Measurements from ENCODE around the gene HYCC1. TPM values are rescaled to one million over a fixed set of nuclear protein-coding genes. Genes with fewer than 3 reads are reported as not detected.
A peak's percentile ranks its signal among the peaks of the same experiment; 100 is the strongest.
"Not testable (repeated sequence)": the region's sequence is repeated elsewhere in the genome, so short reads cannot be mapped to it uniquely, and the experiment has no call there.

HYCC1 gene
- total RNA-seq (2014; rRNA removed; shearing (Covaris generic)): 120 and 150 TPM in 2 replicates

DNA sequence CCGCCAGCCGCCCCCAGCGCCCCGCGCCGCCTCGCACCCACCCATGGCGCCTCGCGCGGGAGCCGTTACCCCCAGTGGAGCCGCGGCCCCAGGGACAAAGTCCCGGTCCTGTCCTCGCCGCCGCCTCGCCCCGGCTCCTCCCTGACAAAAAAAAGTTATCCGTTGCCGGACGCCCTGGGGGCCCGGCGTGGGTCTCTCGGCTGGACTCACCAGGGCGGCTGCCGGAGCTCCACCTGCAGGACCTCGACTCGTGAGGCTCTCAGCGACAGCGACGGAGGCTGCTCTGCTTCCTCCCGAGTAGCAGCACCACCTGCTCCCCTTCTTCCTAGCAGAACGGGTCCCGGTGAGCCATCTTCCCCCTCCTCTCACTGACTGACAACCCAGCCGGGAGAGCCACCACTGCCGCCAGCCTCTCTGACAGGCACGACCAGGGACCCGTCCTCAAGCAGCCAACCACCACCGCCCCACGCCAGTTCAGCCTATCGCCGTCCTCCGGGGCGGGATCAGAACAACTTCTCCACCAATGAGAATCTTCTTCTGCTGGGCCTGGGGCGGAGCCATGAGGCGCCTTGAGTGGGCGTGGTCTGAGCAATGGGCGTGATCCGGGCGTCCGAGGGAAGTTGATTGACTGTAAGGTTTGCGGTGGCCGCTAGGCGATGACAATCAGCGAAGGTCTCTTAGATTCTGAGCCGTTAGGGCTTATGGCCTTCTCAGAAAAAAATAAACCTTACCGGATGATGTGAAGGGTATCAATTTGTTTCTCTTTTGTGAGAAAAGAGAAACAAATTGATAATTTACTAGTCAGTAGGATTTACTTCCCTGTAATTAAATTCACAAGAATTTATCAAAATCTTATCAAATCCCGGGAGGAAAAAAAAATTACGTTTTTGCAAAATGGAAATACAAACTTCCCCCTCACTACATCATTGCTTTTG is at the start of gene HYCC1:
HYCC1 (minus strand) TSS at position 416 of the 935 bp plus-strand sequence. CDS start 23,019 bp downstream, outside the sequence.
- peak; percentile 99 for DNase-seq (ENCODE audit: low read depth)

DNA sequence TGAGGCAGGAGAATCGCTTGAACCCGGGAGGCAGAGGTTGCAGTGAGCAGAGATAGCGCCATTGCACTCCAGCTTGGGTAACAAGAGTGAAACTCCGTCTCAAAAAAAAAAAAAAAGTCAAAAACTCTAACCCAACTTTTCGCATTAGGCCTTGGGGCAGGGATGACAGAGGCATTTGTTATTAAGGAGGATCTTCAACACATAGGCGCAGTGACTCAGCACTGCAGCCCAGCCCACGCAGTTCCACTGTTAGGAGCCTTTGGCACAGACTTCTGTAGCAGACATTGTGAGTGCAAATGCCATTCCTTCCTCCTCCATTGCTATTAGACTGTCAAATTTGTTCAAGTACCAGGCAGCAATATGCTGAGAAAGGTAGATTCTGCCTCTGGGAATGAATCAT is 48.5 kb upstream of the HYCC1 start:
- DNase-seq (ENCODE audit: low read depth): peak; percentile 96

DNA sequence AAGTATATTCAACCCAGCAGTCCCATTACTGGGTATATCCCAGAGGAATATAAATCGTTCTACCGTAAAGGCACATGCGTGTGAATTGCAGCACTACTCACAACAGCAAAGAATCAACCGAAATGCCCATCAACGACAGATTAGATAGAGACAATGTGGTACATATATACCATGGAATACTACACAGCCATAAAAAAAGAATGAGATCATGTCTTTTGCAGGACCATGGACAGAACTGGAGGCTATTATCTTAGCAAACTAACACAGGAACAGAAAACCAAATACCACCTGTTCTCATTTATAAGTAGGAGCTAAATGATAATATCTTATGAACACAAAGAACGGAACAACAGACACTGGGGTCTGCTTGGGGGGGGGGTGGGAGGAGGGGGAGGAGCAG is 47.4 kb upstream of the HYCC1 start:
- no peak for DNase-seq (ENCODE audit: low read depth)

DNA sequence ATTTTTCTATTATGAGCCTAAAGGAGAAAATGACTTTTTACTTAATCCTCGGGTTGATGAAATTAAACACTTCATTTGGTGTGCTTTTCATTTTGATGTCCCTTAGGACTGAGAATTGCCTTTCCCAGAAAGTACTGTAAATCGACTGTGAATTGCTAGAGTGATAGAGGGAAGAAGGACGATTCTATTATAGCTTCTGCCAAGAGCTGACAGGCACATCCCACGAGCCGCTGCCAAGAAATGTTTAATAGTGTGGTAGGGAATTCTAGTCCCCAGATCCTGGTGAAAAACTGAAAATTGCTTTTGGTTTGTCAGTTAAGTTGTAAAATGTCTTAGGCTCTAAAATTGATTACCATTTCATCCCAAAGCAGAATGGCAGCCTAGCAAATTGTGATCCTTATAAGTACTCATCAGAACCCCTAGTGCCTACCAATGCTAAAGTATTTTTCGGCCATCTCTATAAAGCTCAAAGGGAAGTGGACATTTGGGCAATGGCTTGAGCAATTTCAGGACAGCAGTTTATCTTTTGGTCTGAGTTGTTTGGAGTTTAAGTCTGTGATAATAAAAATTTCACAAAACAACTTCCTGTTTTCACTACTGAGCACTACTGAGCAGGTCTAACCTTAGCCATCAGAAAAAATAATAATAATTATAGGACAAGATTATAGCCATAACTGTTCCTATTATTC is 44.6 kb upstream of the HYCC1 start:
- peak; percentile 24 for DNase-seq (ENCODE audit: low read depth)

DNA sequence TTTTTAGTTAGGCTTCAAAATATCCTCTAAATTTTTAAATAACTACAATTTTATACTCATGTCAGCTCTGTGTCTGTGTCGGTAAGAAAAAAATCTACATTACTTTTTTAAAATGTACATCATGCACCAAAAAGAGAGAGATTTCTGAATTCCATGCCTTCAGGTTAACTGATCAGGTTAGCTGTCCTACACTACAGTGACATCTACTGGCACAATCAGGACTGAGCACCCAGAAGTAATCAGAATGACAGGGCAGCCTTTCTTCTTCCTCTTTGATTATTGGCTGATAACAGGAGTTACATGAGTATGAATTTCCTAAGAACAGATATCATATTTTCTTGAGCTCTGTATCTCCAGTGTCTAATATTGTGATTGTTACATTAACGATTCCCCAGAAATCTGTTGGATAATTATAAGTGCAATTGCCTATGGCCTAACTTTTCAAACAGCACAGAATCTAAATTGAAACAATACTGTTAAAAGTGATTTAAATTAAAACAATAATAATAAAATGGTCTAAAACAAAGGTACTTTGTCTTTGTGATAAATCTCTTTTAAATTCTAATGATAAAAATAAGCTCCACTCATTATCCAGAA is 41.8 kb upstream of the HYCC1 start:
- peak; percentile 75 for DNase-seq (ENCODE audit: low read depth)

DNA sequence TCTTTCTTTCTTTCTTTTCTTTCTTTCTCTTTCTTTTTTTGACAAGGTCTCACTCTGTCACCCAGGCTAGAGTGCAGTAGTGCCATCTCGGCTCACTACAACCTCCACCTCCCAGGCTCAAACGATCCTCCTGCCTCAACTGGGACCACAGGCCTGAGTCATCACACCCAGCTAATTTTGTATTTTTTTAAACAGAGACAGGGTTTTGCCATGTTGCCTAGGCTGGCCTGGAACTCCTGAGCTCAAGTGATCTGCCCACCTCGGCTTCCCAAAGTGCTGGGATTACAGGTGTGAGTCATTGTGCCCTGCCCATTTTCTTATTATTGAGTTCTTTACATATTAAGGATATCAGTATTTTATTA is 37.2 kb upstream of the HYCC1 start:
- DNase-seq (ENCODE audit: low read depth): peak; percentile 79

DNA sequence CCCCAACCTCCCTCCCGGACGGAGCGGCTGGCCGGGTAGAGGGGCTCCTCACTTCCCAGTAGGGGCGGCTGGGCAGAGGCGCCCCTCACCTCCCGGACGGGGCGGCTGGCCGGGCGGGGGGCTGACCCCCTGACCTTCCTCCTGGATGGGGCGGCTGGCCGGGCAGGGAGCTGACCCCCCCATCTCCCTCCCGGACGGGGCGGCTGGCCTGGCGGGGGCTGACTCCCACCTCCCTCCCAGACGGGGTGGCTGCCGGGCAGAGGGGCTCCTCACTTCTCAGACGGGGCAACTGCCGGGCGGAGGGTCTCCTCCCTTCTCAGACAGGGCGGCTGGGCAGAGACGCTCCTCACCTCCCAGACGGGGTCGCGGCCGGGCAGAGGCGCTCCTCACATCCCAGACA is 32.4 kb upstream of the HYCC1 start:
- not testable (repeated sequence) for DNase-seq (ENCODE audit: low read depth)

DNA sequence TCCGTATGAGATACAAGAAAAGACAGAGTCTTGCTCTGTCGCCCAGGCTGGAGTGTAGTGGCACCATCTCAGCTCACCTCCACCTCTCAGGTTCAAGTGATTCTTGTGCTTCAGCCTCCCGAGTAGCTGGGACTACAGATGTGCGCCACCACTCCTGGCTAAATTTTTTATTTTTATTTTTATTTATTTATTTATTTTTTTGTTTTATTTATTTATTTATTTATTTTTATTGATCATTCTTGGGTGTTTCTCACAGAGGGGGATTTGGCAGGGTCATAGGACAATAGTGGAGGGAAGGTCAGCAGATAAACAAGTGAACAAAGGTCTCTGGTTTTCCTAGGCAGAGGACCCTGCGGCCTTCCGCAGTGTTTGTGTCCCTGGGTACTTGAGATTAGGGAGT is 31.2 kb upstream of the HYCC1 start:
- DNase-seq (ENCODE audit: low read depth): not testable (repeated sequence)

DNA sequence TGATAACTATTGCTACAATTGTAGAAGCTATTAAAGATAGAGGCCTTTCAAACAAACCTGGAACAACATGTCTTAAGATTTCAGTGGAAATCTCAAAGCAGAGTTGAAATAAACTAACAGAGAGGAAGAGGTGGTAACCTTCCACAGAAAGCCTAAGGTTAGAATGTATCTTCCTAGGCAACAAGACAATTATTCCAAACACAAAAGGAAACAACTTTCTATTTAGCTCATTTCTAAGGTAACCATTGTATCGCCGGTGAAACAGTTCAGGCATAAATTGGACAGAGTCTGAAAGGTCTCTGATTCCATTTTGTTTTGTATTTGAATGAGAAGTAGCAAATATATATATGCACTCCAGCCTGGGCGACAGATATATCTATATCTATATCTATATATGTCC is 30.7 kb upstream of the HYCC1 start:
- DNase-seq (ENCODE audit: low read depth): peak; percentile 40

DNA sequence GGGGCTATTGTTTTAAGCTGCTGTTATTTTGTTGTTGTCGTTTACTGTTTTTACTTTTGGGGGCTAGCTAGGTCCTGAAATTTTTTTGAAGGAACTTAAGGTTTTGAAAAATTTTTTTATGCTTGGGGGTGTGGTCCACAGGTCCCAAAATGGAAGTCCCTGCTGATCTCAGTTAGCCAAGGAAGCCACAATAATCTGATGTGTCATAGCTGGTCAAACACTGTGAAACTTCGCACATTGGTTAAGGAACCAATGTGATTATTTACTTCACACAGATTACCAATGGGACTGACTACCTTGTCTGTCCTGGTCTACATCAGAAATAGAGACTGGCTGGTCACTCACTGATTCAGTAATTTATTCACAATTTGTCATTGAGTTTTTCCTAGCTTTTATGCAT is 29.5 kb upstream of the HYCC1 start:
- DNase-seq (ENCODE audit: low read depth): peak; percentile 33

DNA sequence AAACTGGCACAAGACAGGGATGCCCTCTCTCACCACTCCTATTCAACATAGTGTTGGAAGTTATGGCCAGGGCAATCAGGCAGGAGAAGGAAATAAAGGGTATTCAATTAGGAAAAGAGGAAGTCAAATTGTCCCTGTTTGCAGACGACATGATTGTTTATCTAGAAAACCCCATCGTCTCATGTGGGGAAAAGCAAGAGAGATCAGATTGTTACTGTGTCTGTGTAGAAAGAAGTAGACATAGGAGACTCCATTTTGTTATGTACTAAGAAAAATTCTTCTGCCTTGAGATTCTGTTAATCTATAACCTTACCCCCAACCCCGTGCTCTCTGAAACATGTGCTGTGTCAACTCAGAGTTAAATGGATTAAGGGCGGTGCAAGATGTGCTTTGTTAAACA is 25.7 kb upstream of the HYCC1 start:
- not testable (repeated sequence) for DNase-seq (ENCODE audit: low read depth)

DNA sequence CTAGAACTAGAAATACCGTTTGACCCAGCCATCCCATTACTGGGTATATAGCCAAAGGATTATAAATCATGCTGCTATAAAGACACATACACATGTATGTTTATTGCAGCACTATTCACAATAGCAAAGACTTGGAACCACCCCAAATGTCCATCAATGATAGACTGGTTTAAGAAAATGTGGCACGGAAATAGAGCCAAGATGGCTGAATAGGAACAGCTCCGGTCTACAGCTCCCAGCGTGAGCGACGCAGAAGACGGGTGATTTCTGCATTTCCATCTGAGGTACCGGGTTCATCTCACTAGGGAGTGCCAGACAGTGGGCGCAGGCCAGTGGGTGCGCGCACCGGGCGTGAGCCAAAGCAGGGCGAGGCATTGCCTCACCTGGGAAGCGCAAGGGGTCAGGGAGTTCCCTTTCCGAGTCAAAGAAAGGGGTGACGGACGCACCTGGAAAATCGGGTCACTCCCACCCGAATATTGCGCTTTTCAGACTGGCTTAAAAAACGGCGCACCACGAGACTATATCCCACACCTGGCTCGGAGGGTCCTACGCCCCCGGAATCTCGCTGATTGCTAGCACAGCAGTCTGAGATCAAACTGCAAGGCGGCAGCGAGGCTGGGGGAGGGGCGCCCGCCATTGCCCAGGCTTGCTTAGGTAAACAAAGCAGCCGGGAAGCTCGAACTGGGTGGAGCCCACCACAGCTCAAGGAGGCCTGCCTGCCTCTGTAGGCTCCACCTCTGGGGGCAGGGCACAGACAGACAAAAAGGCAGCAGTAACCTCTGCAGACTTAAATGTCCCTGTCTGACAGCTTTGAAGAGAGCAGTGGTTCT is 21.8 kb upstream of the HYCC1 start:
- not testable (repeated sequence) for DNase-seq (ENCODE audit: low read depth)

DNA sequence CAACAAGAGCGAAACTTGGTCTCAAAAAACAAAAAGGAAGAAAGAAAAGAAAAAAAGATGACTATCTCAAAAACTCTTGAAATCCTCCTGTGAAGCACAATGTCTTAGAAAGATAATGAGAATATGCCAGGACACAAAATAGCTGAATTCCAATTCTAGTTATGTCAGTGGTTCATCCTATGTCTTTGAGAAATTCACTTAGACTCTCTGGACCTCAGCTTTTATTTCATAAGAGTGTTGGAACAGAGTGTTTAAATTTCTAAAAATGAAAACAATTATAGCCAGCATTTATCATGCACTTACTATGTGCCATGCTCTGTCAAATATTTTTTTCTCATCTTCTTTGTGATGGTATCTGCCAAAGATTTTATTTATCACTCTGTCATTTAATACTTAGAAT is 13.3 kb upstream of the HYCC1 start:
- DNase-seq (ENCODE audit: low read depth): no peak

DNA sequence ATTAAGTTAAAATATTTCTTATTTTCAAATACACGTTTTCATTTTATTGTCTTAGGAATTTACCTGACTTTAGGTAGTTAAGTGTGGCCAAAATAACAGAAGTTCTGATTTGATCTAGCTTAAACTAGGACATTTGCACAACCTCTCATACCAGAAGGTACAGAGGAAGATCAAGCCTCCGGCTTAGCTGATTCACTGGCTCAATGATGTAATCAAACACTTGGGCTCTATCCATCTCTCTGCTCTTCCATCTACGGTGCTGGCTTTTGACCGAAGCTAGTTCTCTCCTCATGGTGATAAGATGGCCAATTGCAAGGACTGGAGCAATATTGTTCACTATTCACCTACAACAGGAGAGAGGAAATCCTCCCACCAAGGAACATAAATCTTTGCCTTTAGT is 12.2 kb upstream of the HYCC1 start:
- peak; percentile 31 for DNase-seq (ENCODE audit: low read depth)

DNA sequence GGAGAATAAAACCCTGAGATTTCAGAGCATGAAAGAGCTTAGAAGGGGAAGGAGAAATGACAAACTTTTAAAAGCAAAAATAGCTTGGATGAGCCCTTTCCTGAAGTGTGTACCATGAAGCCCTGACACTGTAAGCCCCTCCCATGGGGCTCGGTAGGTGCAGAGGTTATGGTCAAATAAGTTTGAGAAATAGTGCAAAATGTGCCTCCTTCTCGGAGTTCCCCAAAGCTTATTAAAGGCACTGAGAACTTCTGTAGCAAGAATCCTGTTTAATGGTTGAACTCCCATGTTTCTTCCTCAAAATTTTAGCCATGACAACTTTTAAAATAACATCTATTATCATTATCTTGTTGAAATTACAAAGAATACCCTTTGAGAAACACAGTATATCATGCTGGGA is 10.5 kb upstream of the HYCC1 start:
- no peak for DNase-seq (ENCODE audit: low read depth)

DNA sequence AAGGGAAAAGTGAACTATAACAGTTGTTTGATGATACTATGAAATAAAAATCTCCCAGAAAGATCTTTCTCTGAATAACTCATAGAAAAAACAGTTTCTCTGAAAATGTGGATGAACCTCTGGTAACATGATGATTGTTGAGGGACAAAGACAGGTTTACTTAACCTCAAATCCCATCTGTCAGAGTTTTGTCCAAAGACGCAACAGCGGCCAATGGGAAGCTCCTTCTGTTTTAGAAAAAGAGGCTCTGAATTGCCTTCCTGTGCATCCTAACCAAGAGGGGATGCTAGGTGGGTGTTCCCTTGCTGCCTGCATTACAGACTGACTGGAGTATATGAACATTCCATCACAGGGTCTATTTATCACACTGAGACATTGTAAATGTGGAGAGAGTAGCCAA is 8.9 kb upstream of the HYCC1 start:
- DNase-seq (ENCODE audit: low read depth): no peak

DNA sequence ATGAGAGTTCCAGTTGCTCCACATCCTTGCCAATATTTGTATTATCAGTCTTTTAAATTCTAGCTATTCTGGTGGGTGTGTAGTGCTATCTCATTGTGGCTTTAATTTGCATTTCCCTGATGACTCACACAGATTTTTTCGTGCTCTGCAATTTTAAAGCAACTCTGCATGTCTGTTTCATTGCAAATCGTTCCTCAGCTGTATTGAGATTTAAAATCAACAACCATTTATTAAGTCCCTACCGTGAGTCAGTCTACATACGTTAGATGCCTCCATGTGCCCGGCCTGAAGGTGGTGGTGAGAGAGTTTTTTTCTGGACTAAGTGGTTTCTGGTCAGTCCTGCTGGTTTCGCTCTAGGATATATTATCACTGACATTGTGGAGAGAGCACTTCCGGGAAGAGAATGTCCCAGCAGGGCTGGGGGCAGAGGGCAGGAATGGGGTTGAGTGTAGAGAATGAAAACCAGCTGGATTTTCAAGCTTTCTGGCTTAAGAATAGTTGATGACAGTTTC is 8.4 kb upstream of the HYCC1 start:
- peak; percentile 92 for DNase-seq (ENCODE audit: low read depth)

DNA sequence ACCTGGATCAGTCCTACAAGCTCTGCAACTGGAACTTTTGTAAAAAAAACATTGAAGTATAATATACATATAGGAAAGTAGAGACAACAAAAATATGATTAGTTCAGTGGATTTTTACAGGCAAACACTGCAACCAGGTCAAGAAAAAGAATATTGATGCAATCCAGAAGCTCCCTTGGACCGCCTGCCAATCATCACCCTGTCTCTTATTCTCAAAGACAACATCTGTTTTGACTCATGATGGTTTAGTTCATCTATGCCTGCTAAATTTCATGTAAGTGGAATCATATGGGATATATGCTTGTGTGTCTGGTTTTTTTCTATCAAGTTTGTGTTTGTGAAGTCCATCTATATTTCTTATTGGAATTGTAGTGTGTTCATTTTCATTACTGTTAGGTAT is 7.7 kb upstream of the HYCC1 start:
- DNase-seq (ENCODE audit: low read depth): peak; percentile 26

DNA sequence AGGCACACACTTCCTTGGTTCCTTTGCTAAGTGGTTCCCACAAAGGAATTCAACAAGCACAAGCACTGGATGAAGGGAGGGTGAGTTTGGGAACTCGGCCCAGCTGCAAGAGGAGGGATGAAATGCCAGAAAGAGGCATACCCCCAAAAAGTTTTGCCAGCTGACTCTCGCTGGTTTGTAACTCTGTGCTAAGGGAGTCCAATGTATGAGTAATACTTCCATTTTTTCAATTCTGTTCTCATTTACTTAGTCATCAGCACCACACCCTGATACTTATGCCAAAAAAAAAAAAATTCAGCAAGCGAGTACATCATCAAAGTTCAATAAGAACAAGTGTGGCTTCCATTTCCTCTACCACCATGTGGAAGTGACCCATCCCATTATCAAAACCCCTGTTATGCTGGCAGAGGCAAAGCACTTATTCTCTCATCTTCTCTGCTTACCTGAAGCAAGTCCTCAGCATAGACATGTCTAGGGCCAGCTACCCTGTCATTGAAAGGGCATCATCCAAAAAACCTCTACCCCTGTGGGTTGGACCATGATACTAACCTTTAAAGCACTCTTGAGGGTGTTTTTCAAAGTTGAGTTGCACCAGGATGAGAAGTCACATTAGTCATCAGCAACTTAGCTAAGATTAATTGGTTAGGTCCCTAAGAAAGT is 6.9 kb upstream of the HYCC1 start:
- peak; percentile 94 for DNase-seq (ENCODE audit: low read depth)

DNA sequence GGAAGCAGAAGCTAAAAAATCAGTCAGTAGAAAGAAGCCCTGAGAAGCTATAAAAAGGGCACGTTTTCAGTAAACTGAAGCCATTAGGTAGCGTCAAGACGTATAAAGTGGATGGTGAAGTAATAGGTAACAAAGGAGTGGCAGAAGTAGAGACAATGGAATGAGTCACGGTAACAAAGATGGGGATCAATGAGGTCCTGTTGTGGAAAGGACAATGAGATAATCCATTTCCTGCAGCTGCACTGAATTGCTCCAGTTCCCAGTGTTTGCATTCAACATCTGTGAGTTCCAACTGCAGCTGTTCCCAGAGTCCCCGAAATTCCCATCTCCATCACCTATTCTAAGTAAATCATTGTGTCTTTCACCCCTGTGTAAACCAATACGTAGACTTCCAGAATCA is 4.8 kb upstream of the HYCC1 start:
- no peak for DNase-seq (ENCODE audit: low read depth)

DNA sequence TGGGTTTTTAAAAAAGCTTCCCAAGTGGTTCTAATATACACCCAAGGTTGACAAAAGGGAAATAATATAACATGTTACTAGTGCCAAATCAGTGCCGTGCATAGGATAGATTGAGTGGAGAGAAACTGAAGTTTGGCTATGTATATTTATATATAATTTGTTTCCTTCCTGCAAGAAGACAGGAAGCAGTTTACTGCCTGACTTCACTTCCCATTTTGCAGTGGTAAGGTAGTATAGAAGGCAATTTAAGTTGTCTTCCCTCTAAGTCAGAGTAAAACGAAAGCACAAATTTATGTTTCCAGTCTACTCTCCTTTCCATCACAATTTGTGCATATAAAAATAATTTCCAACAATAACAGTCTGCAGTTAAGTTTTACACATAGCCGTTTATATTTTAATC is 3.4 kb upstream of the HYCC1 start:
- no peak for DNase-seq (ENCODE audit: low read depth)
